Mucosa of descending colon (tissue), 3 donors: ENCODE results near the gene RBM6. TPM values are rescaled to one million over a fixed set of nuclear protein-coding genes. Genes with fewer than 3 reads are reported as not detected.

Source experiments
- ATAC-seq: fragments of 200-7000 bp; cut with Tn5 transposase; one replicate; pipeline ENCODE4 v1.9.1; 2020; ENCODE audit warnings: mild to moderate bottlenecking, moderate library complexity
- DNase-seq, 3 donors: peaks; one replicate each; pipeline ENCODE4 v3.0.0-alpha.2; 2020
- H3K36me3 ChIP-seq: fragments of 200-600 bp; one replicate; pipeline ENCODE4 v1.8.0; 2021; ENCODE audit warnings: low read depth, mild to moderate bottlenecking
- H3K4me1 ChIP-seq: fragments of 200-600 bp; one replicate; pipeline ENCODE4 v1.8.0; 2021; ENCODE audit warnings: low read depth, mild to moderate bottlenecking
- H3K4me3 ChIP-seq: fragments of 200-600 bp; one replicate; pipeline ENCODE4 v1.8.0; 2021; ENCODE audit warnings: mild to moderate bottlenecking
- H3K9me3 ChIP-seq: fragments of 200-600 bp; one replicate; pipeline ENCODE4 v1.8.0; 2021; ENCODE audit warnings: mild to moderate bottlenecking
- CTCF ChIP-seq: fragments of 200-600 bp; IDR thresholded peaks from one replicate; pipeline ENCODE4 v1.8.0; 2022; ENCODE audit warnings: antibody characterized with exemption, mild to moderate bottlenecking
- intact Hi-C, 2 donors: fragments of 100-400 bp; cut with DNase I in 1 of 2; cut with micrococcal nuclease in 1 of 2; formaldehyde crosslinking; loops; one replicate each; pipeline versions ENCODE4 v1.11.0 to v1.11.1; 2022; cut with DNase I, micrococcal nuclease
- total RNA-seq, 3 donors: library from RNA; stranded (reverse); fragmentation: NEBNext Ultra II Directional in 2 of 3; extraction: Animal tissue kit (Norgen Biotek cat#: 25700) in 2 of 3; gene quantifications; one replicate each; pipeline versions ENCODE4 v1.2.1 to v1.2.4, GENCODE V29; 2021 to 2023
- donor health status: DM: no; HTN: no; CAD: no; lungs with moderate emphysema.
- donor health status: DM: no; HTN: no; CAD: no.
- donor health status: DM: no; HTN: yes; CAD: no.

Gene RBM6
- total RNA-seq, 3 donors from 2014 or later: 75.6 to 124 (median 112) TPM

GRCh38 chr3:49906073-49906743 lies 33.7 kb upstream of the RBM6 start:
- H3K36me3 ChIP-seq: no peaks in the 10 kb centered on the region
- intact Hi-C loops: no loop called here
- H3K4me3 ChIP-seq: no peak overlapping the region
- peaks cover 45% of the 10 kb centered on the region for H3K4me1 ChIP-seq
- TF ChIP-seq CTCF: peak; percentile 48
- ATAC-seq: peak; percentile 74
- DNase-seq: peak; percentile 82 to 91 (median 87)
- no peaks in the 10 kb centered on the region for H3K9me3 ChIP-seq

GRCh38 chr3:49908373-49909199 lies 31.4 kb upstream of the RBM6 start:
- intact Hi-C loops: no loop called here
- ATAC-seq (no peak), DNase-seq (no peak)
- Histone ChIP-seq H3K9me3 (no peaks in the 10 kb centered on the region), H3K36me3 (no peaks in the 10 kb centered on the region), H3K4me1 (peaks cover 35% of the 10 kb centered on the region), H3K4me3 (no peak overlapping the region)
- TF ChIP-seq CTCF: no peak

- ATAC-seq (no peak), DNase-seq (no peak)
- no peak overlapping the region for H3K4me3 ChIP-seq
- H3K9me3 ChIP-seq: no peaks in the 10 kb centered on the region
- H3K36me3 ChIP-seq: no peaks in the 10 kb centered on the region
- no peak for TF ChIP-seq CTCF
- peaks cover 17% of the 10 kb centered on the region for H3K4me1 ChIP-seq
- intact Hi-C loops: no loop called here
Measured at GRCh38 chr3:49910409-49911123, 29.4 kb upstream of the RBM6 start.

GRCh38 chr3:49911124-49911420 lies 28.9 kb upstream of the RBM6 start:
- TF ChIP-seq CTCF: no peak
- H3K4me1 ChIP-seq: peaks cover 12% of the 10 kb centered on the region
- H3K4me3 ChIP-seq: no peak overlapping the region
- ATAC-seq: no peak
- H3K9me3 ChIP-seq: no peaks in the 10 kb centered on the region
- intact Hi-C loops: no loop called here
- H3K36me3 ChIP-seq: no peaks in the 10 kb centered on the region
- no peak for DNase-seq

- DNase-seq (no peak), ATAC-seq (no peak)
- no peaks in the 10 kb centered on the region for H3K36me3 ChIP-seq
- peaks cover 8% of the 10 kb centered on the region for H3K4me1 ChIP-seq
- H3K9me3 ChIP-seq: no peaks in the 10 kb centered on the region
- H3K4me3 ChIP-seq: no peak overlapping the region
- TF ChIP-seq CTCF: no peak
- intact Hi-C loops: no loop called here
Measured at GRCh38 chr3:49911611-49912010, 28.3 kb upstream of the RBM6 start.
